HG02571 (cell line): ENCODE results near the gene KRTAP10-7.
"Not testable (repeated sequence)": the region's sequence is repeated elsewhere in the genome, so short reads cannot be mapped to it uniquely, and the experiment has no call there.

Experiments
- ATAC-seq: cut with Tn5 transposase; IDR thresholded peaks from one replicate; pipeline ENCODE4 v1.9.1; 2021; ENCODE audit warnings: mild to moderate bottlenecking, moderate library complexity; ENCODE audit not compliant: unreplicated experiment

The KRTAP10-7 gene

DNA sequence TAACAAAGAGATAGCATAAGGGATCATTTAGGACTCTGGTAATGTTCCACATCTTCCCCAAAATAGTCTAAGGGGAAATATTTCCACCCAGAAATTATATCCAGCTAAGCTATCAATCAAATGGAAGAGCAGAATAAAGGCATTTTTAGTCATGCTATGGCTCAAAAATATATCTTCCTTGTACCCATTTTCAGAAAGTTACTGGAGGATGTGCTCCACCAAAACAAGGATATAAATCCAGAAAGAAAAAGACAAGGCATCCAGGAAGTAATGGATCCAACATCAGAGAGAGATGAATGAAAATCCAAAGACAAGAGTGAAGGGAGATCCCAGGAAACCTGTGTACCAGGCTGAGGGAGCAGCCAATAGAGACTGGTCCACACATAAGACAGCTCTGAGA, 8.8 kb downstream of the KRTAP10-7 start:
- ATAC-seq = no peak

DNA sequence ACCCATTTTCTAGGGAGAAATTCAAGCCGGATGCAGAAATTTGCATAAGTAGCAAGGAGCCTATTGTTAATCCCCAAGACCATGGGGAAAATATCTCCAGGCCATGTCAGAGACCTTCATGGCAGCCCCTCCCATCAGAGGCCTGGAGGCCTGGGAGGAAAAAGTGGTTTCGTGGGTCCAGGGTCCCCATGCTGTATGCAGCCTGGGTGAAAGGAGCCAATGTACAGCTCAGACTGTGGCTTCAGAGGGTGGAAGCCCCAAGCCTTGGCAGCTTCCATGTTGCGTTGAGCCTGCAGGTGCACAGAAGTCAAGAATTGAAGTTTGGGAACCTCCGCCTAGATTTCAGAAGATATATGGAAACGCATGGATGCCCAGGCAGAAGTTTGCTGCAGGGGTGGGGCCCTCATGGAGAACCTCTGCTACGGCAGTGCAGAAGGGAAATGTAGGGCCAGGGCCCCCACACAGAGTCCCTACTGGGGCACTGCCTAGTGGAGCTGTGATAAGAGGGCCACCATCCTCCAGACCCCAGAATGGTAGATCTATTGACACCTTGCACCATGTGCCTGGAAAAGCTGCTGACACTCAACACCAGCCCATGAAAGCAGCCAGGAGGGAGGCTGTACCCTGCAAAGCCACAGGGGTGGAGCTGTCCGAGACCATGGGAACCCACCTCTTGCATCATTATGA, 9.9 kb downstream of the KRTAP10-7 start:
- ATAC-seq = not testable (repeated sequence)

DNA sequence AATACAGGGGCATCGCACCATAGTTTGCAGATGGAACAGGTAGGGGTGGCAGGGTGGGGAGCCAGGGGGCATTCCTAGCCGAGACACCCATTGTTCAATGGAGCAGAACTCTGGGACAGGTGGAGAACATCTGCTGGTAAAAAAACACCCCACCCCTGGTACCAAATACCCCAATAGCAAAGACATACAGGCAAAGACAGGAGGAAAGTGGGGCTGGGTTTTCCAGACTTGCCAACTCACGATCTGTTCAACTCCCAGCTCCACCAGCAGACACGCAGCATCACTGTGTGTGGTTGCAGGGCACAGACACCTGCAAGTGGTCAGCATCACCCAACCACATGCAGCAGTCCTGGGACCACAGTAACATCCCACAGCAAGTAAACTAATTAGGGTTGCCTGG, 11.2 kb downstream of the KRTAP10-7 start:
- ATAC-seq = no peak

DNA sequence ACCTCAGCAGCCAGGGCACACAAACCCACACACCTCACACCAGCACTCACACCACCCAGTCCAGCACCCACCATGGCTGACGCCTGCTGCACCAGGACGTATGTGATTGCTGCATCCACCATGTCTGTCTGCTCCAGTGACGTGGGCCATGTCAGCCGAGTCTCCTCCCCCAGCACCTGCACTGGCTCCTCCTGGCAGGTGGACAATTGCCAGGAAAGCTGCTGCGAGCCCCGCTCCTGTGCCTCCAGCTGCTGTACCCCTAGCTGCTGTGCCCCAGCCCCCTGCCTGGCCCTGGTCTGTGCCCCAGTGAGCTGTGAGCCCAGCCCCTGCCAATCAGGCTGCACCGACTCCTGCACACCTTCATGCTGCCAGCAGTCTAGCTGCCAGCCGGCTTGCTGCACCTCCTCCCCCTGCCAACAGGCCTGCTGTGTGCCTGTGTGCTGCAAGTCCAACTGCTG, 11.7 kb downstream of the KRTAP10-7 start, which contains the start of gene KRTAP10-8:
Gene KRTAP10-8 (plus strand): TSS at position 51 of the 458 bp plus-strand sequence. CDS start 22 bp downstream, at position 73.
- ATAC-seq = no peak

DNA sequence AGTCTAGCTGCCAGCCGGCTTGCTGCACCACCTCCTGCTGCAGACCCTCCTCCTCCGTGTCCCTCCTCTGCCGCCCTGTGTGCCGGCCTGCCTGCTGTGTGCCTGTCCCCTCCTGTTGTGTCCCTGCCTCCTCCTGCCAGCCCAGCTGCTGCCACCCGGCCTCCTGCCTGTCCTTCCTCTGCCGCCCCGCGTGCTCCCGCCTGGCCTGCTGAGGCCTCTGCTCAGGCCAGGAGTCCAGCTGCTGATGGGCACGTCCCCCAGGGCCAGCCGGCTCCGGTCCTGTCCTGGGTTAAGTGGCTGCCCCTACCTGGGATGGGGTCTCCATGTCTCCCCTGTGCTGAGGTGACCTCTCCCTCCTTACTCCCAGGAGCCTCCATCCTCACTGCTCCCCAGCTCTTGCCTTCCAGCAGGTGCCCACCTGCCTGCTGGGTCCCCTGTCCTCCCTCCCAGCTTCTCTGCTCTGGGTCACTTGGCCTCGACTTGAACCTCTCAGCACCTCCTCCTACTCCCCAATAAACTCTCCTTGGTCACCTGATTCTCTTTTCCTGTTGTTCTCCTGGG, 12.4 kb downstream of the KRTAP10-7 start:
- no peak for ATAC-seq

DNA sequence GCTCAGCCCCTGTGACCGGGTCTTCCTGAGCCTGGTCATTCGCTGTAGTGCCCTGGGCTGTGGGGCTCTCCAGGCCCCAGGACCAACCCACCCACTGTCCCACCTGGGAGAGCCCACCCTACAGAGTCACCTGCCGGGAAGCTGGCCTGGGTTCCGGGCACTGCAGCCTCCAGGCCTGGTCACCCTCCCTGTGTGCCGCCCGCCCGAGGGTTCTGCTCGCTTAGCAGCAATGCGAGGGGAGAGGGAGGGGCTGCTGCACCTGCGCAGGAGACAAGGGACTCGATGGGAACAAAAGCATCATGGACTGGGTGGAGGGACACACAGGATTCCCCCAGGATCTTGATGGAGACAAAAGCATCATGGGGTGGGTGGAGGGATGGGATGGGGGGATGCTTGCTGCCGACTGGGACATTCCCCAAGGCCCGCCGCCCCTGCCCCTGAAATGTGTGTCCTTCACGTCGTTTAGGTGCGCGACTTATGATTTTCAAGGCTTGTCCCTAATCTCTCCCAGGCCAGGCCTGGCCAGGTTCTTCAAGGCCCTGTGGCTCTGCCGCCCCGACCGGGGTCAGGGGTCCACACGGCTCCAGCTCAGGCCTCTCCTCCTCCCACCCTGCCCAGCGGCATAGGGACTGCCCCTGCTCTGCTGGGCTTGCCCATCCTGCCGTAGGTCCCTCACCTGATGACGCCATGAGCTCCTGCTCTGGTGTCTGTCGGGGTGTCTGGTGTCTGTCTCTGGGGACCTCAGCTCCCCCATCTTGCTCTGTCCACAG, 13.2 kb downstream of the KRTAP10-7 start:
- ATAC-seq = no peak

DNA sequence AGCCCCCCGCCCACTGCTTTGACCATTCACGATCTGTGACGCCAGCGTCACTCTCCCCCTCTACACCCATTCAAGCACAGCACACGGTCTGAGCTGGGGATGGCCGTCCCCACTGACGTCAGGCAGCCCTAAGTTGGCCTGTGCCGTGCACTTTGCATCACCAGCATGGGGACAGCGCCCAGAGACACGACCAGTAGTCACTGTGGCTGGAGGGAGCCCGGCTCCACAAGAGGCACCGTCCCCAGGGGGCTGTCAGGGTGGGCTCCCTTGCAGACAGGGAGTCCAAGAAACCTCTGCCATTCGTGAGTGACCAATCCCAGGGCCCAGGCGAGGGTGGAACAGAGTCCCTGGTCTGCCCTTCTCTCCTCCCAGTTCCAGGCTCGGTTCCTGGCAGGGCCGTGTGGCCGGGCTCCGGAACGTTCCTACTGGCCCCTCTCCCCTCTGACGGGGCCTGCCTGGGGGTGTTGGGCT, 13.8 kb downstream of the KRTAP10-7 start:
- ATAC-seq = no peak

DNA sequence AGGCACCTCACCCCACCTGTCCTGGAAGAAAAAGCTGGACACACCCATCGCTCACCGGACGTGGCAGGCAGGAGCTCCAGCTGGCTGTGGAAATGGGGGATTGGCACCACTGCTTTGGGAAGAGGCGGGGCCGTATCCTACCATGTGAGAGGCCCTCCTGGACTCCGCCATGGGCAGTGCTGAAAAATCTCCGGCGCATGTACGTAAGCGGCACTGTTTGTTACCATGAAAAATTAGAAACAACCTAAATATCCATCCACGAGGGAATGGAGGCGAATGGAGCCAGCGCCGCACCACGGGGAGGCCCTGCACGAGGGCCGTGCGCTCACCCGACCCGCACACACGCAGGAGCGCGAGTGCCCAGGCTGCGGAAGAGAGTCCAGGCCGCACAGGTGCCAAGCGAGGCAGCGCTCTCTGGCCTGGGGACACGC, 14.6 kb downstream of the KRTAP10-7 start:
- no peak for ATAC-seq

DNA sequence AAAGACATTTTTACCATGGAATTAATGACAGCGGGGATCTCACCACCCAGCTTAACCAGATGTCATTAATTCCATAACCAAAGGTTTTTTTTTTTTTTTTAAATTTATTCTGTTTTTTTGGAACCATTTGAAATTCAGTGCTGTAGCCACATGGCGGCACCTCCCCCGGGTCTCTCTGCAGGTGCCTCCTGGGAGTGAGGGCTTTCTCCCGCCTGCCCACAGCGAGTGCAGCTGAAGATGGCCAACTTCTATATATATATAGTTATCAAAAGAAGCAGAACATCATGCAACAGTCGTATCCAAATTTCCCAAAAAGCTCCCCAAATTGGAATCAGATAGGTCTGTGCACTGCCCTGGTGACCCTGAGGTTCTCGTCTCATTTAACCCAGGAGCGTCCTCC, 15.1 kb downstream of the KRTAP10-7 start:
- ATAC-seq = no peak

DNA sequence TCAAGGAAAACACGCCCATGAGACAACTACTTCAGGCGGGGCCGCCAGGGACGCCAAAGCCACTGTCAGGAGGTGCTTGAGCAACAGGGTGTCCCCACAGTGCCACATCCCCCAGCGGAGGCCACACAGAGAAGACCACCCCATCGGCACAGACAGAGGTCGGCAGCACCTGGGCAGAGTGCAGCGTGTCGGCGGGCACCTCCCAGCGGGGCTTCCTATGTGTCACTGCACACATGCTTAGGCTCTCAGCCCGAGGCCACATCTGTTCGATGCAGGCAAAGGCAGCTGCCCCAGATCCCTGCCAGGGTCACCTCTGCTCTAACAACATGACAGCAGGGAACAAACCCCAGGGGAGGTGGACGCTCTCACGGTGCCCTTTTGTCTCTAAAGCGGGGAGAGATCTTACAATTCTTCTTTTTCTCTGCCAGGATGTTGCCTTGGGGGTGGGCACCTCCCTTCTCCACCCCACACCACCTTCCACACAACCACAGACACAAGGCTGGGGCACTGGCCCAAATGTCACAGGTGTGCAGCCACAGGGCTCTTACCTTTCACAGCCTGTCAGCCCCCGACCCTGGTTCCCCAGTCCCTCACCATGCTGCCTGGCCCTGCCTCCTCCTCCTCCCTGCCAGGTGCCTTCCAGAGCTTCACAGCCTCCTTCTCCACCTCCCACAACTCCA, 15.7 kb downstream of the KRTAP10-7 start:
- ATAC-seq = no peak

DNA sequence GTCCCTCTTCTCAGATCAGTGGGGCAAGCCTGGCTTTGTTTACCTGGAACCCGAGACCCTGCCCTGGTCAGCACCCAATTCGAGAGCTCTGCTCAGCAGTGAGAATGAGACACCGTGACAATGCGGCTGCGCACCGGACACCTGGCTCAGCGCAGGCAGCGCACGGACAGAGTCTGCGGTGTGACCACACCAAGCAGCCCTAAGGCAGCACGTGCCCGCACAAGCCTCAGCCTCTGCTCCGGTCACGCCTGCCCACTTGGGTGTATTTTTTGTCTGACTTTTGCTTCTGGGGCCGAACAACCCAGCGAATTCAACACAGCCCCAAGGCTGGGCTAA, 16.2 kb downstream of the KRTAP10-7 start:
- no peak for ATAC-seq

DNA sequence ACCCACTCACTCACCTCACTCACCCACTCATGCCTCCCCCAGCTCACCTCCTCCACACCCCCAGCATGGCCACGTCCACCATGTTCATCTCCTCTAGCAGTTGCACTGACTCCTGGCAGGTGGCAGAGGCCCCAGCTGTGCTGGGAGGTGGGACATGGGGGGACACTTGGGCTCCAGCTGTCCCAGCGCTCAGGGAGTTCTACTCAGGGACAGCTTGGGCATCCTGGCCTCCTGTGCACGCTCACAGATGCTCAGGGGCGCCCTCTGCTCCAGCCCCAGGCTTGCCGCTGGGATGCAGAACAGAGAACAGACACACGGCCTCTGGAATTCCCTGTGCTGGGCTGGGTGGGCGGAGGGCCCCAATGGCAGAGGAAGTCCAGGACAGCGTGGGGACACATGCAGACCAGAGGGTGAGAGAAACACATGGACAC, 16.7 kb downstream of the KRTAP10-7 start:
- ATAC-seq = no peak

DNA sequence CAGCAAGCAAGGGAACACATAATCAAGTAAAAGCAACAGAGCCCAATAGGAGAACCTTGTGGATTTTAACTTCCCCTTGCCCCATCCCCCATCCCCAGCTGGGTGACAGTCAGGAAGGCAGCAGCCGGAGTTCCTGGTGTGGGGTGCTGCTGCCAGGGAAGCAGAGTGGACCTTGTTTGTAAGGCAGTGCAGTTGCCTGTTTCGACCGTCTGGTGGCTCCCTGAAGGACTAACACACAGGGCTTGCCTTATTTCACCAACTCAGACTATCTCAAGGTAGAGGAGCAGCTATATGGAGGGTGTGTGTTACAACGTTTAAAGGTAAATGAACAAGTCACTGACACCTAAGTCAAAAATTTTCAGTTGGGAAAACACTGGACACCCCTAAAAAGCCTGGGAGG, 18.1 kb downstream of the KRTAP10-7 start:
- no peak for ATAC-seq

DNA sequence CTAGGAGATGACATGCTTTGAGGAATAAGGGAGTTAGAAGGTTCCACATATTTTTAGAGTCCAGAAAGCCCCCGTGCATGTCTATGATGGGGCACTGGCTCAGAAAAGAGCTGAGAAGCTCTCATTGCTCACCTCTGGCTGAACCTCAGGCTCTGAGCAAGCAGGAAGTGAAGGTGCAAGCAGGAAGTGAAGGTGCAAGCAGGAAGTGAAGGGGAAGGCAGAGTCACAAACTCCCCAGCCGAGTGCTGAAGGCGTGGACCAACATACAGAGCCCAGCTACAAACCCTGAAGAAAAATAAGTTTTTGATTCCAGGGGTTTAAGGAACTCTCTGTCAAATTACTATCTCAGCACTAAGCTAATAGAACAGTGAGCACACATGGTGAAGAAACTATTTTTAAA, 18.5 kb downstream of the KRTAP10-7 start:
- ATAC-seq = no peak

DNA sequence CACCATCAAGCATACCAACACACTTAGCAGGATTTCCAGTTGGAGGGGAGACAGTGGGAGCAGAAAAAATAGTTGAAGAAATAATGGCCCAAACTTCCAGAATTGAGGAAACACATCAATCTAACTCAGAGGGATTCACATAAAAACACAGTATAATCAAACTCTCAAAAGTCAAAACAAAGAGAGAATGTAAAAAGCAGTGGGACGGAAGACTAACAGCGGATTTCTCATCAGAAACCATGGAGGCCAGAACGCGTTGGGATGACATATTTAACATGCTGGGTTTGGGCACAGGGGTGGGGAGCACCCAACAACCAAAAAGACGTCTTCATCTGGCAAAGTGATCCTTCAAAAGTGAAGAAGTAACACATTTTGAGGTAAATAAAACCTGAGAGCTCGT, 19.5 kb downstream of the KRTAP10-7 start:
- ATAC-seq = no peak

DNA sequence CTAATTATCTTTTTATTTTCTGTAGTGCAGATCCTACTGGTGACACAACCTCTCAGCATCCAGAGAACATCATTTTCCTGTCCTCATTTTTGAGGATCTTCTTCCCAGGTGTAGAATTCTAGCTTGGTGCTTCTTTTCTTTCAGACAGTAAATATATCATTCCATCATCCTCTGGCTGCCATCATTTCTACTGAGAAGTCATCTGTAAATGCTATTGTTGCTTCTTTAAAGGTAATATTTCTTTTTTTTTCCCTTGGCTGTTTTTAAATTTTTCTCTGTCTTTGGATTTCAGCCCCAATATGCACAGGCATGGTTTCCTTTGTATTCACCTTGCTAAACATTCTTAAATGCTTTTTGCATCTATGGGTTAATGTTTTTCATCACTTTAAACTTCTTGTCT, 23.2 kb downstream of the KRTAP10-7 start:
- no peak for ATAC-seq

DNA sequence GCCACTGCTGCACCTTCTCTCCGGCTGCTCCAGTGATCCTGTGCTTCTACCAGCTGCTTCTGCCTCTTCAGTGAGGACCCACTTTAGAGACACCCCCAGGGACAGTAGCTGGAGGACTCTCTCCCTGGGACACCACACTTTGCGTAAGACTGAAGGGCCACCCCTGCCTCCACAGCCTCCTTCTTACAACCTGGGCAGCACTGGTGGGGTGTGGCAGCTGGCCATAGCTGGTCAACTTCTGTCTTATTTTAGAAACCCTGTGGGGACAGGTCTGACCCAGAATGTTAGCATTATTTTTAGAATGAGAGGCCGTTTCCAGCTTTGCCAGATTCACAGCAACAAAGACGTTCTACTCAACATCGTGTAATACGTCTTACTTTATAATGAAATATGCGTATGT, 25.4 kb downstream of the KRTAP10-7 start:
- ATAC-seq = no peak

DNA sequence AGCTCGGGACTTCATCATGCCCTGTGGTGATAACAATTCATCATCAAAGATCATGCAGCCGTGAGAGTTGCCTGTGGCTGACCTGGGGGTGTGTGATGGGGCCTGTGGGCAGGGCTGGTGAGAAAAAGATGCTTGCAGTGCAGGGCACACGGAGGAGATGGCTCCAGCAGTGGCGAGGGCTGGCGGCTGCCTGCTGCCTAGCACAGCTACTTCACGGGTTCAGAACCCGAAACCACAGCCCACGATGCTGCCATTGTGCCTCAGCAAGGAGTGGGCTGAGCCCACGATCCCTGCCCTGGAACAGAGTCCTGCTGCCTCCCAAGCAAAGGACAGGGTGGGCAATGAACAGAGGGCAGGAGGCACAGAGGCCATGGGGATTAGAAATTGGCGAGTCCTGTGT, 25.9 kb downstream of the KRTAP10-7 start:
- no peak for ATAC-seq

DNA sequence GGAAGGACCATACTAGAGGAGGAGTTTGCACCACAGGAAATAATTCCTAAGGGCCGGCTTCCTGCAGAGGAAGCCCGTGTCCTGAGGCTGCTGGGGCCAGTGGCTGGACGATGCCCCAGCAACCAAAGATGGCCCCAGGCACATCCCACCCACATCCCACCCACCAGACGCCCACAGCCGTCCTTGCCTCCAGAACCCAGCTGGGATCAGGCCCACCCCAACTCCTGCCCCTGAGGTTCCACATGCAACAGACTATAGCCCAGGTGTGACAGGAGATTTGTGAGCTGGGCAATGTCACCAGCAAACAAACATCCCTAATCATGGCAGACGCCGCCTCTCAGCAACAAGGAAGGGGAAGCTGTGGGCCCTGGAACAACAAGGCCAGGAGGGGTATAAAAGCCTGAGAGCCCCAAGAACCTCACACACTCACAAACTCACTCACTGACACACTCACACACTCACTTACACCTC, 26.3 kb downstream of the KRTAP10-7 start, which contains the start of gene KRTAP10-9:
Gene KRTAP10-9 (plus strand): TSS at position 421 of the 471 bp plus-strand sequence. CDS start 79 bp downstream, outside the sequence.
- ATAC-seq = no peak

DNA sequence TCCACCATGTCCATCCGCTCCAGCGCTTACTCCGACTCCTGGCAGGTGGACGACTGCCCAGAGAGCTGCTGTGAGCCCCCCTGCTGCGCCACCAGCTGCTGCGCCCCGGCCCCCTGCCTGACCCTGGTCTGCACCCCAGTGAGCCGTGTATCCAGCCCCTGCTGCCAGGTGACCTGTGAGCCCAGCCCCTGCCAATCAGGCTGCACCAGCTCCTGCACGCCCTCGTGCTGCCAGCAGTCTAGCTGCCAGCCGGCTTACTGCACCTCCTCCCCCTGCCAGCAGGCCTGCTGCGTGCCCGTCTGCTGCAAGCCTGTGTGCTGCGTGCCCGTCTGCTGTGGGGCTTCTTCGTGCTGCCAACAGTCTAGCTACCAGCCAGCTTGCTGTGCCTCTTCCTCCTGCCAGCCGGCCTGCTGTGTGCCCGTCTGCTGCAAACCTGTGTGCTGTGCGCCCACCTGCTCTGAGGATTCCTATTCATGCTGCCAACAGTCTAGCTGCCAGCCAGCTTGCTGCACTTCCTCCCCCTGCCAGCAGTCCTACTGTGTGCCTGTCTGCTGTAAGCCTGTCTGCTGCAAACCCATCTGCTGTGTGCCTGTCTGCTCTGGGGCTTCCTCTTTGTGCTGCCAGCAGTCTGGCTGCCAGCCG, 26.9 kb downstream of the KRTAP10-7 start:
- ATAC-seq = not testable (repeated sequence)
